K562 (cell line): ENCODE results near the gene GAS2L2. TPM values are rescaled to one million over a fixed set of nuclear protein-coding genes. Genes with fewer than 3 reads are reported as not detected.

Experiments
- ELF2 ChIP-seq: fragments of 250-450 bp; sonication (Bioruptor Pico); IDR thresholded peaks from 2 replicates; pipeline ENCODE4 v1.5.0; 2021; ENCODE audit warnings: mild to moderate bottlenecking
- MCM3 ChIP-seq: fragments of 450-650 bp; IDR thresholded peaks from 2 replicates; pipeline ENCODE4 v1.6.1; 2016
- NFIX ChIP-seq: fragments of 250-450 bp; sonication (Bioruptor Pico); IDR thresholded peaks from 2 replicates; pipeline ENCODE4 v1.4.0; 2020; ENCODE audit warnings: low read depth, mild to moderate bottlenecking, moderate library complexity
- NR2C1 ChIP-seq, 2 experiments: fragments of 450-650 bp; IDR thresholded peaks; 2 replicates each; pipeline ENCODE4 v1.6.1; 2017; ENCODE audit warnings: mild to moderate bottlenecking in 2 of 2, antibody characterized with exemption in 1 of 2, inconsistent platforms in 1 of 2, missing compliant biosample characterization in 1 of 2, missing genetic modification characterization in 1 of 2
- NR3C1 ChIP-seq: sonication (generic); formaldehyde crosslinking; IDR thresholded peaks from 2 replicates; pipeline ENCODE4 v1.8.1; 2022; ENCODE audit warnings: missing genetic modification reagents
- RBM22 ChIP-seq: fragments of 200-400 bp; formaldehyde crosslinking; IDR thresholded peaks from 2 replicates; pipeline ENCODE4 v1.6.1; 2018; ENCODE audit warnings: low read length, low read depth; ENCODE audit not compliant: poor library complexity, severe bottlenecking
- TEAD4 ChIP-seq, 2 experiments: sonication (generic) in 1 of 2; formaldehyde crosslinking in 1 of 2; IDR thresholded peaks; 2 replicates each; pipeline versions ENCODE4 v1.6.1 to v1.8.0; 2012 to 2022; ENCODE audit warnings: borderline replicate concordance in 1 of 2, inconsistent platforms in 1 of 2, low read length in 1 of 2, mild to moderate bottlenecking in 1 of 2, missing genetic modification reagents in 1 of 2
- ZNF239 ChIP-seq: fragments of 250-450 bp; sonication (Bioruptor Pico); IDR thresholded peaks from 2 replicates; pipeline ENCODE4 v1.4.0; 2020; ENCODE audit warnings: mild to moderate bottlenecking
- ZNF589 ChIP-seq: fragments of 200-800 bp; sonication (Bioruptor generic); IDR thresholded peaks from 2 replicates; pipeline ENCODE4 v1.6.1; 2016; ENCODE audit warnings: low read depth, missing genetic modification characterization, missing compliant biosample characterization
- ZNF717 ChIP-seq: fragments of 250-450 bp; sonication (Bioruptor Pico); IDR thresholded peaks from 2 replicates; pipeline ENCODE4 v1.5.0; 2021
- polyA plus RNA-seq, 8 experiments: library from polyadenylated mRNA; depleted of rRNA in 4 of 8; stranded (reverse) in 5 of 8; unstranded in 3 of 8; fragments of >200 nt; fragmentation: Nextera tagmentation in 2 of 8; fragmentation: Illumina TruSeq in 1 of 8; extraction: Ambion mirVana in 2 of 8; extraction: Trizol in 1 of 8; gene quantifications; 2 replicates each; pipeline versions ENCODE4 v1.2.1 to v1.2.3, GENCODE V29; 2011 to 2014; ENCODE audit warnings: inconsistent platforms in 1 of 8, missing spikeins in 1 of 8
- total RNA-seq, 7 experiments: library from RNA; depleted of rRNA in 6 of 7; stranded (reverse); fragments of >200 nt in 6 of 7; fragmentation: Illumina TruSeq in 2 of 7; extraction: Trizol in 2 of 7; gene quantifications; 2 replicates each; pipeline versions ENCODE4 v1.2.1 to v1.2.3, GENCODE V29; 2011 to 2021; ENCODE audit warnings: low replicate concordance in 1 of 7
- TF ChIP-seq, protein P1 (sequence below), 3 experiments: IDR thresholded peaks in 2 of 3; conservative IDR thresholded peaks in 1 of 3; 2 replicates each; pipeline ENCODE4 v1.5.1; 2011 to 2012; ENCODE audit warnings: low read length in 3 of 3, mild to moderate bottlenecking in 3 of 3, control low read depth in 2 of 3, improper control_type of control experiment in 1 of 3, inconsistent platforms in 1 of 3, low read depth in 1 of 3, mixed read lengths in 1 of 3, moderate library complexity in 1 of 3; ENCODE audit not compliant: insufficient read depth in 2 of 3
- TF ChIP-seq, protein P2 (sequence below): fragments of 250-450 bp; sonication (Bioruptor Pico); IDR thresholded peaks from 2 replicates; pipeline ENCODE4 v1.5.0; 2021
- TF ChIP-seq, protein P3 (sequence below): fragments of 450-650 bp; IDR thresholded peaks from 2 replicates; pipeline ENCODE4 v1.6.1; 2014; ENCODE audit warnings: low read depth, mild to moderate bottlenecking, moderate library complexity, borderline replicate concordance
- TF ChIP-seq, protein P4 (sequence below): sonication (generic); formaldehyde crosslinking; IDR thresholded peaks from 2 replicates; pipeline ENCODE4 v1.8.0; 2022; ENCODE audit warnings: mild to moderate bottlenecking, low read depth, missing genetic modification reagents

GAS2L2 gene
- total and polyA plus RNA-seq, 9 of the 15 experiments (the other 6 are each of a cell fraction or from before 2014, with no cell fraction given), result not detected

DNA sequence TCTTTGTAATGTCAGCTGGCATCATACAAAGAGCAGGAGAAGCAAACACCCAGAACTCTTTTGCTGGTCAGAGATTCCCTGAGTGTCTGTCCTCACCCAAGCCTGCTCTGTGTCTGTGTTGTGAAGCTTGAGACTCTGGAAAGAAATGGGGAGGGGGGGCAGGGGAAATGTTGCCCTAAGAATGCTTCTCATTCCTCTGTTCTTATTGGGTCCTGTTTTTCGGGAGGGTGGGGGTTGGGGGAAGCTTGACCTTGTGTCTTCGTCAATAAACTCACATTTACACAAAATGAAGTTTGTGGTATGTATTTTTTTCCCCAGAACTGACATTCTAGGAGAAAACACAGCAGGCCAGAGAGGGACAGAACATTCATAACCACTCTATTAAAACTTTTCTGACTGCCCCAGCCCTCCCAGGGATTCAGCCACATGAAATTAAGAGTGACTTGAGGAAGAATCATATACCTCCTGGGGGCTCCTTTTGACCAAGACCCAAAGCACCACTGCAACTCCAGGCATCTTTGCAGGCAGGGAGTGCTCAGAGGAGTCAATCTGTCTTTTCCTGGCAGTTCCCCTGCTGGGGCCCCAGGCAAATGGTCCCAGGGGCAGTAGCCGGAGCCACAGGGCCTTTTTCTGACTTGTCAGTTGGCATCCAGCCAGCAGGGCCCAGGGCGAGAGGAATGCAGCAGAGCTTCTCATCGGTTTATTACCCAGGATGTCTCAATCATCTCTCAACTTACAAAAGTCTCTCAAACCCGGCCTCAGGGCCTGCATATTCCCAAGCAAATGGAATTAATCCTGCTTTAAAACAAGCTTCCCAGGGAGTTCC, 26.7 kb downstream of the GAS2L2 start (continued):
- no peak for TF ChIP-seq TEAD4 (IDR thresholded peaks at IDR 0.05; ENCODE audit: low read length)
- no peak for TF ChIP-seq TEAD4 (CRISPR knock-in tag; IDR thresholded peaks at IDR 0.05; ENCODE audit: borderline replicate concordance)
- TF ChIP-seq MCM3, result no peak
- peak; percentile 40 for TF ChIP-seq RBM22
- TF ChIP-seq, protein P1, sequence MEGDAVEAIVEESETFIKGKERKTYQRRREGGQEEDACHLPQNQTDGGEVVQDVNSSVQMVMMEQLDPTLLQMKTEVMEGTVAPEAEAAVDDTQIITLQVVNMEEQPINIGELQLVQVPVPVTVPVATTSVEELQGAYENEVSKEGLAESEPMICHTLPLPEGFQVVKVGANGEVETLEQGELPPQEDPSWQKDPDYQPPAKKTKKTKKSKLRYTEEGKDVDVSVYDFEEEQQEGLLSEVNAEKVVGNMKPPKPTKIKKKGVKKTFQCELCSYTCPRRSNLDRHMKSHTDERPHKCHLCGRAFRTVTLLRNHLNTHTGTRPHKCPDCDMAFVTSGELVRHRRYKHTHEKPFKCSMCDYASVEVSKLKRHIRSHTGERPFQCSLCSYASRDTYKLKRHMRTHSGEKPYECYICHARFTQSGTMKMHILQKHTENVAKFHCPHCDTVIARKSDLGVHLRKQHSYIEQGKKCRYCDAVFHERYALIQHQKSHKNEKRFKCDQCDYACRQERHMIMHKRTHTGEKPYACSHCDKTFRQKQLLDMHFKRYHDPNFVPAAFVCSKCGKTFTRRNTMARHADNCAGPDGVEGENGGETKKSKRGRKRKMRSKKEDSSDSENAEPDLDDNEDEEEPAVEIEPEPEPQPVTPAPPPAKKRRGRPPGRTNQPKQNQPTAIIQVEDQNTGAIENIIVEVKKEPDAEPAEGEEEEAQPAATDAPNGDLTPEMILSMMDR (IDR thresholded peaks at IDR 0.05 in 2 of 3, conservative IDR thresholded peaks at IDR 0.05 in 1 of 3; ENCODE audit: insufficient read depth in 2 of 3, low read depth in 1 of 3, low read length in 3 of 3), result no peak
- no peak for TF ChIP-seq ZNF717 (CRISPR knock-in tag)
- TF ChIP-seq, protein P2, sequence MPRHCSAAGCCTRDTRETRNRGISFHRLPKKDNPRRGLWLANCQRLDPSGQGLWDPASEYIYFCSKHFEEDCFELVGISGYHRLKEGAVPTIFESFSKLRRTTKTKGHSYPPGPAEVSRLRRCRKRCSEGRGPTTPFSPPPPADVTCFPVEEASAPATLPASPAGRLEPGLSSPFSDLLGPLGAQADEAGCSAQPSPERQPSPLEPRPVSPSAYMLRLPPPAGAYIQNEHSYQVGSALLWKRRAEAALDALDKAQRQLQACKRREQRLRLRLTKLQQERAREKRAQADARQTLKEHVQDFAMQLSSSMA (CRISPR knock-in tag), result no peak
- no peak for TF ChIP-seq NR3C1 (CRISPR knock-in tag)
- no peak for TF ChIP-seq ZNF589 (CRISPR knock-in tag)
- TF ChIP-seq NFIX, result peak; percentile 22; the same call in 1 of the 2 replicates
- TF ChIP-seq, protein P3, sequence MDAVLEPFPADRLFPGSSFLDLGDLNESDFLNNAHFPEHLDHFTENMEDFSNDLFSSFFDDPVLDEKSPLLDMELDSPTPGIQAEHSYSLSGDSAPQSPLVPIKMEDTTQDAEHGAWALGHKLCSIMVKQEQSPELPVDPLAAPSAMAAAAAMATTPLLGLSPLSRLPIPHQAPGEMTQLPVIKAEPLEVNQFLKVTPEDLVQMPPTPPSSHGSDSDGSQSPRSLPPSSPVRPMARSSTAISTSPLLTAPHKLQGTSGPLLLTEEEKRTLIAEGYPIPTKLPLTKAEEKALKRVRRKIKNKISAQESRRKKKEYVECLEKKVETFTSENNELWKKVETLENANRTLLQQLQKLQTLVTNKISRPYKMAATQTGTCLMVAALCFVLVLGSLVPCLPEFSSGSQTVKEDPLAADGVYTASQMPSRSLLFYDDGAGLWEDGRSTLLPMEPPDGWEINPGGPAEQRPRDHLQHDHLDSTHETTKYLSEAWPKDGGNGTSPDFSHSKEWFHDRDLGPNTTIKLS, result no peak
- TF ChIP-seq ELF2 (CRISPR knock-in tag), result no peak
- TF ChIP-seq ZNF239, result no peak
- TF ChIP-seq, protein P4, sequence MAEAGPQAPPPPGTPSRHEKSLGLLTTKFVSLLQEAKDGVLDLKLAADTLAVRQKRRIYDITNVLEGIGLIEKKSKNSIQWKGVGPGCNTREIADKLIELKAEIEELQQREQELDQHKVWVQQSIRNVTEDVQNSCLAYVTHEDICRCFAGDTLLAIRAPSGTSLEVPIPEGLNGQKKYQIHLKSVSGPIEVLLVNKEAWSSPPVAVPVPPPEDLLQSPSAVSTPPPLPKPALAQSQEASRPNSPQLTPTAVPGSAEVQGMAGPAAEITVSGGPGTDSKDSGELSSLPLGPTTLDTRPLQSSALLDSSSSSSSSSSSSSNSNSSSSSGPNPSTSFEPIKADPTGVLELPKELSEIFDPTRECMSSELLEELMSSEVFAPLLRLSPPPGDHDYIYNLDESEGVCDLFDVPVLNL, result no peak
- no peak for TF ChIP-seq NR2C1 (IDR thresholded peaks at IDR 0.05)
- no peak for TF ChIP-seq NR2C1 (tag; IDR thresholded peaks at IDR 0.05)
